ENCODE measurements around the gene MTNR1A.

MTNR1A gene

DNA sequence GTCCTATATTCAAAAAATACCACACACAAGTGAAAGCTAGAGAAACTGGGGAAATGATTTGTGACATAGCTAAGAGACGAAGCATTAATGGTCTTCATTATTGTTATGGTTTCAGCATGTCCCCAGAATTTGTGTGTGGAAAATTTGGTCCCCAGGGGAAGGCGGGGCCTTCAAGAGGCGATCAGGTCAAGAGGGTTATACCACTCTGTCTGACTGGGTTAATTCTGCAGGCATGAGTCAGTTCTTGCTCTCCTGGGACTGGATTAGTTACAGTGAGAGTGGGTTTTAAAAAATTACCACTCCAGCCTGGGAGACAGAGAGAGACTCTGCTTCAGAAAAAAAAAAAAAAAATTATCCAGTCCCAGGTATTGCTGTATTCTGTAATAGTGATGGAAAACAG is 2.1 kb upstream of the MTNR1A start:
- DNase-seq (ENCODE audit: low read depth, low spot score), result peak; percentile 29
- ChIA-PET CTCF (interaction anchor here (0.7 kb wide), 1 partner anchor 29 kb away, joined by 3 read pairs; no protein-coding TSS in a partner anchor), POLR2A (interaction anchor here (0.6 kb wide), 1 partner anchor 11 kb away, joined by 3 read pairs; no protein-coding TSS in a partner anchor)
- TF ChIP-seq, protein P1, sequence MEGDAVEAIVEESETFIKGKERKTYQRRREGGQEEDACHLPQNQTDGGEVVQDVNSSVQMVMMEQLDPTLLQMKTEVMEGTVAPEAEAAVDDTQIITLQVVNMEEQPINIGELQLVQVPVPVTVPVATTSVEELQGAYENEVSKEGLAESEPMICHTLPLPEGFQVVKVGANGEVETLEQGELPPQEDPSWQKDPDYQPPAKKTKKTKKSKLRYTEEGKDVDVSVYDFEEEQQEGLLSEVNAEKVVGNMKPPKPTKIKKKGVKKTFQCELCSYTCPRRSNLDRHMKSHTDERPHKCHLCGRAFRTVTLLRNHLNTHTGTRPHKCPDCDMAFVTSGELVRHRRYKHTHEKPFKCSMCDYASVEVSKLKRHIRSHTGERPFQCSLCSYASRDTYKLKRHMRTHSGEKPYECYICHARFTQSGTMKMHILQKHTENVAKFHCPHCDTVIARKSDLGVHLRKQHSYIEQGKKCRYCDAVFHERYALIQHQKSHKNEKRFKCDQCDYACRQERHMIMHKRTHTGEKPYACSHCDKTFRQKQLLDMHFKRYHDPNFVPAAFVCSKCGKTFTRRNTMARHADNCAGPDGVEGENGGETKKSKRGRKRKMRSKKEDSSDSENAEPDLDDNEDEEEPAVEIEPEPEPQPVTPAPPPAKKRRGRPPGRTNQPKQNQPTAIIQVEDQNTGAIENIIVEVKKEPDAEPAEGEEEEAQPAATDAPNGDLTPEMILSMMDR (IDR thresholded peaks at IDR 0.05; ENCODE audit: insufficient read depth, low read length, missing control alignments), result no peak
- no peak overlapping the region for H3K4me3 ChIP-seq (ENCODE audit: low read depth, low read length)

GRCh38 chr4:186557061-186557460 is 1.7 kb upstream of the MTNR1A start:
- TF ChIP-seq, protein P1 (IDR thresholded peaks at IDR 0.05; ENCODE audit: insufficient read depth, low read length, missing control alignments), result no peak
- CTCF ChIA-PET, result no interaction called here
- DNase-seq (ENCODE audit: low read depth, low spot score), result no peak
- POLR2A ChIA-PET, result interaction anchor here (0.6 kb wide), 1 partner anchor 11 kb away, joined by 3 read pairs; no protein-coding TSS in a partner anchor
- no peak overlapping the region for H3K4me3 ChIP-seq (ENCODE audit: low read depth, low read length)

- TF ChIP-seq, protein P1 (IDR thresholded peaks at IDR 0.05; ENCODE audit: insufficient read depth, low read length, missing control alignments), result no peak
- H3K4me3 ChIP-seq (ENCODE audit: low read depth, low read length), result peak overlapping the region; percentile 51; the same call in 1 of the 2 replicates
- POLR2A ChIA-PET, result no interaction called here
- CTCF ChIA-PET, result interaction anchor here (1.0 kb wide), 1 partner anchor 81 kb away, joined by 3 read pairs; no protein-coding TSS in a partner anchor
- no peak for DNase-seq (ENCODE audit: low read depth, low spot score)
These were observed 841 bp downstream of the MTNR1A start for GRCh38 chr4:186554539-186554913.

DNA sequence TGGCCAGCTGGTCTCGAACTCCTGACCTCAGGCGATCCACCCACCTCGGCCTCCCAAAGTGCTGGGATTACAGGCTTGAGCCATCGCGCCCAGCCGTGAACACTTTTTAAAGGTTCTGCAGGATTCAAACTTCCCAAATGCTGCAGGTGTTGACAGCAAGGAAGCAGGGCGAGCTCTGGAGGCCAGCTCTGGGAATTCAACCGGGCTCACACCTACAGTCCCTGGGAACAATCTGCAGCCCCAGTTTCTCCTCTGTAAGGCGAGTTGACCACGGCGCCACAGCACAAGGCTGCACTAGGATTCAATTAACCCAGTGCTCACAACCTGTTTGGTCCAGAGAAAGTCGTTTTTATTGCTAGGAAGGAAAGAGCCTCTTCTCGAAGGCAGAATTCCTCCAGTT is 1.6 kb downstream of the MTNR1A start:
- no peak overlapping the region for H3K4me3 ChIP-seq (ENCODE audit: low read depth, low read length)
- ChIA-PET CTCF (interaction anchor here (0.7 kb wide), 1 partner anchor 10 kb away, joined by 3 read pairs; no protein-coding TSS in a partner anchor), POLR2A (no interaction called here)
- TF ChIP-seq, protein P1 (IDR thresholded peaks at IDR 0.05; ENCODE audit: insufficient read depth, low read length, missing control alignments), result no peak
- DNase-seq (ENCODE audit: low read depth, low spot score), result no peak

- ChIA-PET CTCF (no interaction called here), POLR2A (no interaction called here)
- no peak overlapping the region for H3K4me3 ChIP-seq (ENCODE audit: low read depth, low read length)
- TF ChIP-seq, protein P1 (IDR thresholded peaks at IDR 0.05; ENCODE audit: insufficient read depth, low read length, missing control alignments), result no peak
- DNase-seq (ENCODE audit: low read depth, low spot score), result no peak
These were observed 3.5 kb downstream of the MTNR1A start for GRCh38 chr4:186551849-186552248.

GRCh38 chr4:186545436-186545835 is 9.9 kb downstream of the MTNR1A start:
- POLR2A ChIA-PET, result no interaction called here
- DNase-seq (ENCODE audit: low read depth, low spot score), result no peak
- CTCF ChIA-PET, result no interaction called here
- TF ChIP-seq, protein P1 (IDR thresholded peaks at IDR 0.05; ENCODE audit: insufficient read depth, low read length, missing control alignments), result no peak
- no peak overlapping the region for H3K4me3 ChIP-seq (ENCODE audit: low read depth, low read length)

Data from AG04449 (cell line).